GM23248 (cell line): Measurements from ENCODE around the gene MSL3B.
A peak's percentile ranks its signal among the peaks of the same experiment; 100 is the strongest.

Source experiments
- DNase-seq: peaks from one replicate; pipeline ENCODE4 v3.0.0-alpha.2; 2015
- H2AFZ ChIP-seq: fragments of 200-600 bp; sonication (generic); 2 replicates; pipeline ENCODE4 v1.6.1; 2016; ENCODE audit warnings: antibody characterized with exemption
- H3F3A ChIP-seq: fragments of 200-600 bp; sonication (generic); 2 replicates; pipeline ENCODE4 v1.6.1; 2016; ENCODE audit warnings: mild to moderate bottlenecking, antibody characterized with exemption, mixed run types; ENCODE audit not compliant: insufficient read depth
- H3K27ac ChIP-seq: fragments of 200-600 bp; sonication (generic); 2 replicates; pipeline ENCODE4 v1.5.1; 2016; ENCODE audit warnings: mild to moderate bottlenecking
- H3K27me3 ChIP-seq: fragments of 200-600 bp; sonication (generic); replicated peaks from 2 replicates; pipeline ENCODE4 v1.6.1; 2016; ENCODE audit warnings: mild to moderate bottlenecking; ENCODE audit not compliant: insufficient read depth
- H3K36me3 ChIP-seq: fragments of 200-600 bp; sonication (generic); 2 replicates; pipeline ENCODE4 v1.6.1; 2016; ENCODE audit warnings: low read depth, mild to moderate bottlenecking
- H3K4me1 ChIP-seq: fragments of 200-600 bp; sonication (generic); 2 replicates; pipeline ENCODE4 v1.6.1; 2016; ENCODE audit warnings: mild to moderate bottlenecking; ENCODE audit not compliant: insufficient read depth
- H3K4me2 ChIP-seq: fragments of 200-600 bp; sonication (generic); one replicate; pipeline ENCODE4 v1.6.1; 2016; ENCODE audit warnings: mild to moderate bottlenecking; ENCODE audit not compliant: unreplicated experiment
- H3K4me3 ChIP-seq: fragments of 200-600 bp; sonication (generic); 2 replicates; pipeline ENCODE4 v1.5.1; 2016; ENCODE audit warnings: mild to moderate bottlenecking
- H3K79me2 ChIP-seq: fragments of 200-600 bp; sonication (generic); 2 replicates; pipeline ENCODE4 v1.6.1; 2016; ENCODE audit warnings: mild to moderate bottlenecking; ENCODE audit not compliant: insufficient read depth
- H3K9ac ChIP-seq: fragments of 200-600 bp; sonication (generic); 2 replicates; pipeline ENCODE4 v1.6.1; 2016; ENCODE audit warnings: mild to moderate bottlenecking
- H3K9me2 ChIP-seq: fragments of 200-600 bp; sonication (generic); 2 replicates; pipeline ENCODE4 v1.6.1; 2016; ENCODE audit warnings: mixed run types, mild to moderate bottlenecking, moderate library complexity; ENCODE audit not compliant: insufficient read depth
- H3K9me3 ChIP-seq: fragments of 200-600 bp; sonication (generic); one replicate; pipeline ENCODE4 v1.6.1; 2017; ENCODE audit warnings: low read depth
- H4K20me1 ChIP-seq: fragments of 200-600 bp; sonication (generic); 2 replicates; pipeline ENCODE4 v1.6.0; 2016; ENCODE audit not compliant: insufficient read depth
- EZH2 ChIP-seq: fragments of 200-600 bp; sonication (generic); IDR thresholded peaks from 2 replicates; pipeline ENCODE4 v1.6.1; 2018; ENCODE audit warnings: antibody characterized with exemption, mild to moderate bottlenecking; ENCODE audit not compliant: insufficient read depth, poor library complexity, severe bottlenecking
- EZH2phosphoT487 ChIP-seq: fragments of 200-600 bp; sonication (generic); IDR thresholded peaks from 2 replicates; pipeline ENCODE4 v1.6.1; 2018; ENCODE audit warnings: antibody characterized with exemption, moderate library complexity, mild to moderate bottlenecking, low read depth; ENCODE audit not compliant: insufficient read depth
- WGBS, 2 experiments: methylation state at CpG; one replicate each; pipeline ENCODE4 v1.1.6; 2015 to 2017; ENCODE audit warnings: low lambda C conversion rate in 2 of 2, low coverage in 1 of 2; ENCODE audit errors: missing lambda C conversion rate in 2 of 2; 5-methylcytosine and 5-hydroxymethylcytosine counted together
- in situ Hi-C: fragments of 300-500 bp; cut with MboI; formaldehyde crosslinking; loops from 2 replicates; pipeline ENCODE4 v1.15.0; 2020

The MSL3B gene

DNA sequence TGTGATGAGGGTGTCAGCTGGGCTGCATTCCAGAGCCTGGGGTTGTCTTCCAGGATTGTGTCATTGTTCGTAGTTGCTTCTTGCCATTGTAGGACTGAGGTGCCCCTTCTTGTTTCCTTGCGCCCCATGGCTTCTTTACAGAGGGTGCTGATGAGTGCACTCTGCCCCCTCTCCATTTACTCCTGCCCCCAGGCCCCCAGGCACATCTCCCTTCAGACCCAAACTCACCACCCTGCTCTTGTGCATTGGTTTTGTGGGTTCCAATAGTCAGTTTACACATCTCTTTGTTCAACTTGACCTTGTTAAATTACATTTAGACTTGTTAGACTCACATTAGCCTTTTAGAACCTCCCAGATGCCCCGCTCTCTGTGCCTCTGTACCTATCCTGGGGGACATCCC is 47.0 kb downstream of the MSL3B start:
- Histone ChIP-seq H3K4me2 (no peak overlapping the region), H4K20me1 (no peaks in the 10 kb centered on the region), H2AFZ (no peak overlapping the region), H3F3A (no peaks in the 10 kb centered on the region), H3K4me3 (no peak overlapping the region), H3K27ac (no peak overlapping the region), H3K9ac (no peak overlapping the region), H3K36me3 (no peaks in the 10 kb centered on the region), H3K4me1 (no peaks in the 10 kb centered on the region; the same call in 1 of the 2 replicates), H3K9me2 (no peaks in the 10 kb centered on the region), H3K27me3 (peaks cover 19% of the 10 kb centered on the region), H3K79me2 (no peaks in the 10 kb centered on the region), H3K9me3 (no peaks in the 10 kb centered on the region)
- in situ Hi-C loops = no loop called here
- WGBS, 2 experiments = 60 to 67% methylated on average over 3 of the region's 3 CpGs
- no peak for DNase-seq
- no peak for TF ChIP-seq EZH2
- TF ChIP-seq EZH2phosphoT487 = no peak

DNA sequence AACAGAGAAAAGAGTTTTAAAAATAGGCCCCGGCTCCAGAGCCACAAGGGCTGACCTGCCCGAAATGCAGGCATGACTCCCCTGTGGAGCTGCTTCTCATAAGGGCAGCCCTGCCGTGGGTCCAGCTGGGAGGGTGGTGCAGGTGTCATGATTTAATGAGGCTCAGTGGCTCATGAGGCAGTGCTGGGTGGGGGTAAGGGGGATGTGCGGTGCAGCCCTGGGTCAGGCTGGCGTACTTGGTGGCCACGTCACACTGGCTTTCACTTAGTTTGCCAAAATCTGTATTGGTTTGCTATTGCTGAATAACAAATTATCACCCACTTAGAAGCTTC is 47.4 kb downstream of the MSL3B start:
- 39 to 42% methylated on average over 6 of the region's 6 CpGs for WGBS, 2 experiments
- in situ Hi-C loops = no loop called here
- H3K9me3 ChIP-seq = no peaks in the 10 kb centered on the region

DNA sequence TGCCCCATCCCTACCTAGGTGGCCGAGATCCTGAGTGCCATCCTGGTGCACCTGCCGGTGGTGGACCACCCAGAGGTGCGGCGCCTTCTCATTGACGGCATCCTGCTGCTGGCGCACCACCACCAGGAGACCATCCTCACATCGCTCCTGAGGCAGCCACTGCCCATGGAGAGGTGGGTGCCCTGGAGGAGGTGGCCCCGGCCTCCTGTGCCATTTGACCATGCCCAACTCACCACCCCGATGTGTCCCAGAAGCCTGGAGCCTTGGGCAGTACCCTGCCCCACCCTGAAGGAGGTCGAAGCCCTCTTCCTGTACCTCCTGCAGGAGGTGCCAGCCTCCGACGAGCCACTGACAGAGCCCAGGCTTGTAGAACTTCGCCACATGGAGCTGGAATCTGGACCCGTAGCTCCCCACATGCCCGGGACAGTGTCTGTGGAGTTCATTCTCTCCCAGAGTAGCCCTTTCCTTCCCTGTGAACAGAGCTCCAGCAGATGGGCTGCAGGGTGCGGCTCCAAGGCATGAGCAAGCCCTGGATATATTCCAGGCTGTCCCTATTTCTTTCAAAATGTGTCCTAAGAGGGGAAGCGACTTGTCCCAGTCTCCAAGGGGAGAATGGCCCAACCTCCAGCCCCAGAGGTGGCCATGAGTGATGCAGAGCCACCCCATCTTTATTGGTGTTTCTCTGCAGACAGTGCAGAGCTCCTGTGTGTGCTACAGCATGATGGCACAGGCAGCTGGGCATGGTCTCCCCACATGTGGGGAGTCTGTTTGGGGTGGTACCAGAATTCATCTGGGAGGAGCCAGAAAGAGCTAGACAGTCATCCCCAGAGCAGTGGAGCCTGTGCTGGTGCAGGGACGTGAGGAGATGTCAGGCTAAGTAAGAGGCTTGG is 48.1 kb downstream of the MSL3B start:
- no peaks in the 10 kb centered on the region for H3K79me2 ChIP-seq
- no peaks in the 10 kb centered on the region for H3K9me2 ChIP-seq
- TF ChIP-seq EZH2phosphoT487 (no peak), EZH2 (no peak)
- in situ Hi-C loops = no loop called here
- peak; percentile 24 for DNase-seq
- no peak overlapping the region for H3K4me3 ChIP-seq
- H3K9me3 ChIP-seq = no peaks in the 10 kb centered on the region
- no peak overlapping the region for H3K27ac ChIP-seq
- peaks cover 19% of the 10 kb centered on the region for H3K27me3 ChIP-seq
- 33 to 42% methylated on average over 17 to 18 of the region's 18 CpGs for WGBS, 2 experiments
- H3K4me1 ChIP-seq = peaks cover 3% of the 10 kb centered on the region; the same call in 1 of the 2 replicates
- H3K4me2 ChIP-seq = no peak overlapping the region
- no peaks in the 10 kb centered on the region for H3K36me3 ChIP-seq
- no peaks in the 10 kb centered on the region for H4K20me1 ChIP-seq
- H2AFZ ChIP-seq = no peak overlapping the region
- H3K9ac ChIP-seq = no peak overlapping the region
- H3F3A ChIP-seq = no peaks in the 10 kb centered on the region

More for the DNA sequence above, 47.4 kb downstream of the MSL3B start:
- Histone ChIP-seq H3K9ac (no peak overlapping the region), H2AFZ (no peak overlapping the region), H3K27me3 (peaks cover 19% of the 10 kb centered on the region), H3K9me2 (no peaks in the 10 kb centered on the region), H3K36me3 (no peaks in the 10 kb centered on the region), H3K4me2 (no peak overlapping the region), H3K4me1 (peaks cover 3% of the 10 kb centered on the region; the same call in 1 of the 2 replicates), H3F3A (no peaks in the 10 kb centered on the region), H3K79me2 (no peaks in the 10 kb centered on the region), H3K4me3 (no peak overlapping the region), H4K20me1 (no peaks in the 10 kb centered on the region), H3K27ac (no peak overlapping the region)
- DNase-seq = no peak
- TF ChIP-seq EZH2 (no peak), EZH2phosphoT487 (no peak)

DNA sequence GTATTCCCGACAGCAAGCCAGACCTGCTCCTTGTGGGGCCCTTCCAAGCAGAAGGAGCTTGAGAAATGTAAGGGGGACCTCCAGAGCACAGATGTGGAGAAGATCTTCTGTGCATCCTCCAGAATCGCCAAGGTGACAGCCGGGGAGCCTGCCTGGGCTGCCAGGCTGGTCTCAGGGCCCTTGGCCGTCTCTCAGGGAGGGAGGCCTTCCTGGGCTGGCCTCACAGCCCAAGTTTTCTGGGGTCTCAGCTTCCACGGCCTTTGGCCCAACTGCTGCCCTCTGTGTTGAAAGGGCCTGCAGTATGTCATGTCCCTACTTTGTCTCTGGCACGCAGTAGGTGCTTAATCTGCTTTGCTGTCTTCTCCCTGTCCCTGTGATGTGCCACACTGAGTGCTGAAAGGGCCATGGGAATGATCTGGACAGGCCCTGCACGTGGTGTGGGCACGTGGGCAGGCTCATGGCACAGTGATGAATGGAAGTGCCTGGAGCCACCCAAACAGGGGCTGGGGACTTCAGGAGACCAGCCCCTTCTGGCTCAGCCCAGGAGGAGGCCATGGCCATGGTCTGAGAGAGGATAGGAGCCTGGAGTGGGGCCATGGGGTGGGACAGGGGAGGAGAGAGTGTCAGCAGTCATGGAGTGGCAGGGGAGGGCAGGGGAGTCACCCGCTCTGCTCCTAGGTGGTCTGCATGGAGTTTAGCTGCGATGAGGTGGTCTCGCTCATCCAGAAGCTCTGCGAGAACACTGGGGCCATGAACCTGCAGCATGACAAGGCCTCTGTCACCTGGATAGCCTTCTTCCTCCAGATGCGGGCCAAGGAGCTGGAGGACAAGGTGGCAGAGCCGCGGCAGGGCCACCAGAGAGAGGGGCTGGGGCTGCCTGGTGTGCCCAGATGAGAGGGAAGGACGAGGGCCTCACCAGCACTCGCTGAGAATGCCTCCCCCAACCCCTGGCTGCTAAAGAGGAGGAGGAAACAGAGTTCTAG is 49.3 kb downstream of the MSL3B start:
- Histone ChIP-seq H3K4me3 (no peak overlapping the region), H3K4me1 (peaks cover 3% of the 10 kb centered on the region; the same call in 1 of the 2 replicates), H3K9me2 (no peaks in the 10 kb centered on the region), H3K9ac (no peak overlapping the region), H3K79me2 (no peaks in the 10 kb centered on the region), H4K20me1 (no peaks in the 10 kb centered on the region), H2AFZ (no peak overlapping the region), H3F3A (no peaks in the 10 kb centered on the region), H3K9me3 (no peaks in the 10 kb centered on the region), H3K27me3 (peaks cover 12% of the 10 kb centered on the region), H3K27ac (no peak overlapping the region), H3K4me2 (no peak overlapping the region), H3K36me3 (no peaks in the 10 kb centered on the region)
- DNase-seq = no peak
- no peak for TF ChIP-seq EZH2phosphoT487
- no peak for TF ChIP-seq EZH2
- in situ Hi-C loops = no loop called here
- 42 to 49% methylated on average over 14 to 17 of the region's 17 CpGs for WGBS, 2 experiments
